Tibial nerve (tissue), 4 donors: ENCODE data around the gene UGT1A6. TPM values are rescaled to one million over a fixed set of nuclear protein-coding genes. Genes with fewer than 3 reads are reported as not detected.
"Not testable (repeated sequence)": the region's sequence is repeated elsewhere in the genome, so short reads cannot be mapped to it uniquely, and the experiment has no call there.

ENCODE experiments used
- DNase-seq, 2 donors: peaks; one replicate each; pipeline ENCODE4 v3.0.0-alpha.2; 2019; ENCODE audit warnings: low spot score in 2 of 2
- H3K27ac ChIP-seq, 4 donors: fragments of 200-600 bp; sonication (generic) in 3 of 4; one replicate each; pipeline ENCODE4 v1.5.1; 2017 to 2019; ENCODE audit warnings: mild to moderate bottlenecking in 1 of 4
- H3K27me3 ChIP-seq, 2 donors: fragments of 200-600 bp; sonication (generic) in 1 of 2; one replicate each; pipeline versions ENCODE4 v1.5.1 to v1.6.0; 2017 to 2019
- H3K36me3 ChIP-seq, 3 donors: fragments of 200-600 bp; sonication (generic); one replicate each; pipeline ENCODE4 v1.5.1; 2018 to 2019
- H3K4me1 ChIP-seq, 4 donors: fragments of 200-600 bp; sonication (generic) in 3 of 4; one replicate each; pipeline ENCODE4 v1.5.1; 2017 to 2019
- H3K4me3 ChIP-seq, 4 donors: fragments of 200-600 bp; sonication (generic) in 3 of 4; one replicate each; pipeline ENCODE4 v1.5.1; 2017 to 2019; ENCODE audit warnings: mild to moderate bottlenecking in 1 of 4, moderate library complexity in 1 of 4
- H3K9me3 ChIP-seq, 4 donors: fragments of 200-600 bp; sonication (generic) in 3 of 4; one replicate each; pipeline ENCODE4 v1.5.1; 2017 to 2019
- CTCF ChIP-seq, 5 experiments: fragments of 200-600 bp in 3 of 5; fragments of 450-650 bp in 2 of 5; sonication (generic) in 3 of 5; IDR thresholded peaks; one replicate each; pipeline ENCODE4 v1.5.1; 2016 to 2019; ENCODE audit warnings: antibody characterized with exemption in 5 of 5, mild to moderate bottlenecking in 3 of 5, moderate library complexity in 2 of 5
- EP300 ChIP-seq, 2 donors: sonication (generic); formaldehyde crosslinking; IDR thresholded peaks; one replicate each; pipeline ENCODE4 v1.6.1; 2017; ENCODE audit warnings: antibody characterized with exemption in 2 of 2, mild to moderate bottlenecking in 1 of 2
- POLR2A ChIP-seq, 2 donors: fragments of 450-650 bp; IDR thresholded peaks; one replicate each; pipeline ENCODE4 v1.6.1; 2017; ENCODE audit warnings: antibody characterized with exemption in 2 of 2, mild to moderate bottlenecking in 2 of 2, moderate library complexity in 2 of 2
- WGBS, 2 donors: methylation state at CpG; one replicate each; pipeline ENCODE4 v1.1.5; 2018; 5-methylcytosine and 5-hydroxymethylcytosine counted together
- total RNA-seq, 4 donors: library from RNA; depleted of rRNA; stranded (reverse); fragments of >200 nt; gene quantifications; one replicate each; pipeline ENCODE4 v1.1.0, GENCODE V29; 2016

The UGT1A6 gene
- total RNA-seq: under 1 TPM in 1 of 4 donors, not detected in 3; 0.39 TPM

DNA sequence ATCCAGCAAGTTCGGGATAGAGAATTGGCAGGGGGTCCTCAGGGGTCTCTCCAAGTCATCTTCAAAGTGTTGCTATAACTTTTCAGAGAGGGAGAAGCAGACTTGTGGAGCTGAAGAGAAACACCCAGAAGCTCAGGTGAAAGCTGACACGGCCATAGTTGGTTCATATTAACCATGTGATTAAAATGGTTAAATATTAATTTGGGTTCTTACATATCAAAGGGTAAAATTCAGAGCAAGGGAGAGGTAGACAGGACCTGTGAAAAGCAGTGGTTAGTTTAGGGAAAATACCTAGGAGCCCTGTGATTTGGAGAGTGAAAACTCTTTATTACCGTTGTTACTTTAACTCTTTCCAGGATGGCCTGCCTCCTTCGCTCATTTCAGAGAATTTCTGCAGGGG, at the start of gene UGT1A6:
Gene UGT1A6 (plus strand): TSS at position 243 of the 400 bp plus-strand sequence. CDS start 115 bp downstream, at position 358.
- Histone ChIP-seq H3K4me1 (no peaks in the 10 kb centered on the region), H3K36me3 (no peaks in the 10 kb centered on the region), H3K9me3 (no peaks in the 10 kb centered on the region), H3K27me3 (no peaks in the 10 kb centered on the region), H3K4me3 (no peak within 1 kb of the TSS), H3K27ac (no peak within 1 kb of the TSS)
- WGBS, 2 donors: 85 to 86% methylated on average over 4 of the region's 4 CpGs
- no peak for TF ChIP-seq CTCF (IDR thresholded peaks at IDR 0.05)
- no peak for TF ChIP-seq POLR2A (IDR thresholded peaks at IDR 0.05)
- TF ChIP-seq EP300 (IDR thresholded peaks at IDR 0.05): no peak
- no peak for DNase-seq

- DNase-seq: no peak
- Histone ChIP-seq H3K4me1 (no peaks in the 10 kb centered on the region), H3K27me3 (no peaks in the 10 kb centered on the region), H3K27ac (no peak overlapping the region), H3K4me3 (no peak overlapping the region), H3K36me3 (no peaks in the 10 kb centered on the region), H3K9me3 (peaks cover 0 to 53% (median 0%) of the 10 kb centered on the region in 4 donors)
- WGBS, 2 donors: 92 to 100% methylated on average over 1 of the region's 1 CpG
- no peak for TF ChIP-seq EP300 (IDR thresholded peaks at IDR 0.05)
- TF ChIP-seq CTCF (IDR thresholded peaks at IDR 0.05): no peak
- TF ChIP-seq POLR2A (IDR thresholded peaks at IDR 0.05): no peak
These were observed 49.6 kb upstream of the UGT1A6 start for GRCh38 chr2:233643128-233643527.

GRCh38 chr2:233646033-233646432, 46.7 kb upstream of the UGT1A6 start:
- H3K27ac ChIP-seq, H3K27me3 ChIP-seq: not testable (repeated sequence)
- WGBS, 2 donors: 69 to 87% methylated on average over 3 of the region's 3 CpGs

GRCh38 chr2:233650981-233651380, 41.7 kb upstream of the UGT1A6 start:
- no peaks in the 10 kb centered on the region for H3K4me1 ChIP-seq
- no peaks in the 10 kb centered on the region for H3K36me3 ChIP-seq
- H3K9me3 ChIP-seq: peaks cover 0 to 10% (median 0%) of the 10 kb centered on the region in 4 donors
- no peak for DNase-seq
- TF ChIP-seq POLR2A (IDR thresholded peaks at IDR 0.05): no peak
- no peak for TF ChIP-seq CTCF (IDR thresholded peaks at IDR 0.05)
- no peak for TF ChIP-seq EP300 (IDR thresholded peaks at IDR 0.05)
- H3K27me3 ChIP-seq: no peaks in the 10 kb centered on the region
- WGBS, 2 donors: 73 to 80% methylated on average over 4 of the region's 4 CpGs
- H3K4me3 ChIP-seq: no peak overlapping the region
- no peak overlapping the region for H3K27ac ChIP-seq

More at GRCh38 chr2:233646033-233646432, 46.7 kb upstream of the UGT1A6 start:
- H3K4me1 ChIP-seq, DNase-seq, H3K4me3 ChIP-seq, H3K36me3 ChIP-seq: not testable (repeated sequence)
- H3K9me3 ChIP-seq: peaks cover 0 to 53% (median 0%) of the 10 kb centered on the region in 4 donors

DNA sequence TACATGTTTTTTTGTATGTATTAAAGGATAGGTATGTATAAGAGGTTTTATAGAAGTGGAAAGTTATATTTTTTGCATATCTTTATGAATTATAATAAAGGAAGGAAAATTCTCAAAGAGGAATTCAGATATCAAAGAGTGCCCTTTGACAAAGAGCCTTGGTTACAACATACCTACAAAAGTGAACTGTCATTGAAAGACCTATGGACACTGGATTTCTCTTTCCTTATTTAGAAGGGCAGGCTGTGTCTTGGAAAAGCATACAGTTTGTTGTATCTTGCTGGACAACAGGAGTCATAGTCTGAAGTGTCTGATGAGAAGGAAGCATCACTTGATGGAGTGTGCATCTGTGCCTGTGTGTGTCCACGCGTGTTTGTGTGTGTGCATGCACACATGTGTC, 41.3 kb upstream of the UGT1A6 start:
- H3K36me3 ChIP-seq: no peaks in the 10 kb centered on the region
- WGBS, 2 donors: 89 to 98% methylated on average over 2 of the region's 2 CpGs
- no peak for DNase-seq
- no peaks in the 10 kb centered on the region for H3K4me1 ChIP-seq
- peaks cover 0 to 6% (median 0%) of the 10 kb centered on the region in 4 donors for H3K9me3 ChIP-seq
- TF ChIP-seq POLR2A (IDR thresholded peaks at IDR 0.05) (no peak), CTCF (IDR thresholded peaks at IDR 0.05) (no peak), EP300 (IDR thresholded peaks at IDR 0.05) (no peak)
- no peak overlapping the region for H3K27ac ChIP-seq
- no peak overlapping the region for H3K4me3 ChIP-seq
- no peaks in the 10 kb centered on the region for H3K27me3 ChIP-seq

- DNase-seq: no peak
- Histone ChIP-seq H3K4me3 (no peak overlapping the region), H3K4me1 (no peaks in the 10 kb centered on the region), H3K9me3 (no peaks in the 10 kb centered on the region), H3K27me3 (no peaks in the 10 kb centered on the region), H3K36me3 (no peaks in the 10 kb centered on the region), H3K27ac (no peak overlapping the region)
- TF ChIP-seq POLR2A (IDR thresholded peaks at IDR 0.05) (no peak), EP300 (IDR thresholded peaks at IDR 0.05) (no peak), CTCF (IDR thresholded peaks at IDR 0.05) (no peak)
- 62 to 68% methylated on average over 6 of the region's 6 CpGs for WGBS, 2 donors
These were observed 38.2 kb upstream of the UGT1A6 start for GRCh38 chr2:233654501-233654900.
